IMR-90 (cell line): ENCODE data around the gene ATP6V1F. TPM values are rescaled to one million over a fixed set of nuclear protein-coding genes. Genes with fewer than 3 reads are reported as not detected.

Source experiments
- ATAC-seq: fragments of 200-7000 bp; cut with Tn5 transposase; 2 replicates; pipeline ENCODE4 v1.9.1; 2020; ENCODE audit warnings: low read depth, mild to moderate bottlenecking, moderate library complexity
- BruUV-seq: library from RNA; stranded (reverse); fragments of 400-500 nt; replicated peaks from 2 replicates; lab custom pipeline; 2021; lab: Mats Ljungman, UMichigan
- CTCF ChIA-PET: fragments of 300-600 bp; formaldehyde crosslinking; extraction: SDS; loops from one replicate; lab custom pipeline; 2021; ENCODE audit warnings: antibody characterized with exemption; lab: Yijun Ruan, JAX
- POLR2A ChIA-PET: fragments of 300-600 bp; sonication (Branson Sonifier 250); formaldehyde crosslinking; loops from one replicate; lab custom pipeline; 2022; ENCODE audit warnings: antibody characterized with exemption; ENCODE audit not compliant: unreplicated experiment; lab: Charles Lee
- DNase-seq: peaks from one replicate; pipeline ENCODE4 v3.0.0; 2013
- H2AFZ ChIP-seq: replicated peaks from 2 replicates; pipeline ENCODE3; 2013; ENCODE audit warnings: low read length, mild to moderate bottlenecking; ENCODE audit not compliant: poor library complexity
- H2AK5ac ChIP-seq: 2 replicates; pipeline ENCODE4 v1.6.1; 2013; ENCODE audit warnings: low read depth, low read length, inconsistent platforms
- H2AK9ac ChIP-seq: replicated peaks from 2 replicates; pipeline ENCODE3; 2013; ENCODE audit warnings: mild to moderate bottlenecking, low read depth, low read length, moderate library complexity; ENCODE audit not compliant: poor library complexity
- H2BK120ac ChIP-seq: 2 replicates; pipeline ENCODE4 v1.6.1; 2013; ENCODE audit warnings: low read depth, low read length, inconsistent platforms
- H2BK15ac ChIP-seq: 3 replicates; pipeline ENCODE4 v1.6.1; 2013; ENCODE audit warnings: low read depth, low read length, inconsistent platforms
- H2BK20ac ChIP-seq: 2 replicates; pipeline ENCODE4 v1.6.1; 2013; ENCODE audit warnings: low read depth, mild to moderate bottlenecking, inconsistent platforms, low read length, moderate library complexity
- H2BK5ac ChIP-seq: 2 replicates; pipeline ENCODE4 v1.6.1; 2013; ENCODE audit warnings: mild to moderate bottlenecking, low read depth, low read length, inconsistent platforms; ENCODE audit not compliant: poor library complexity, severe bottlenecking
- H3K14ac ChIP-seq: replicated peaks from 2 replicates; pipeline ENCODE4 v1.6.1; 2013; ENCODE audit warnings: low read depth, low read length, inconsistent platforms
- H3K18ac ChIP-seq: 2 replicates; pipeline ENCODE4 v1.6.1; 2013; ENCODE audit warnings: low read depth, low read length, control low read depth
- H3K23ac ChIP-seq: 2 replicates; pipeline ENCODE4 v1.6.1; 2013; ENCODE audit warnings: low read depth, low read length, inconsistent platforms
- H3K27ac ChIP-seq: 2 replicates; pipeline ENCODE4 v1.5.1; 2013; ENCODE audit warnings: mild to moderate bottlenecking, control low read depth, low read length; ENCODE audit not compliant: insufficient read depth
- H3K27me3 ChIP-seq: 2 replicates; pipeline ENCODE4 v1.6.1; 2013; ENCODE audit warnings: low read length; ENCODE audit not compliant: control insufficient read depth, insufficient read depth
- H3K36me3 ChIP-seq: 2 replicates; pipeline ENCODE4 v1.6.1; 2013; ENCODE audit warnings: low read length, mixed read lengths; ENCODE audit not compliant: control insufficient read depth, insufficient read depth
- H3K4ac ChIP-seq: 2 replicates; pipeline ENCODE4 v1.6.1; 2013; ENCODE audit warnings: low read depth, low read length, inconsistent platforms
- H3K4me1 ChIP-seq: 2 replicates; pipeline ENCODE4 v1.6.1; 2013; ENCODE audit warnings: low read length, mixed read lengths; ENCODE audit not compliant: control insufficient read depth, insufficient read depth
- H3K4me2 ChIP-seq: 2 replicates; pipeline ENCODE4 v1.6.1; 2013; ENCODE audit warnings: low read depth, mild to moderate bottlenecking, control low read depth, low read length, moderate library complexity
- H3K4me3 ChIP-seq: 2 replicates; pipeline ENCODE4 v1.5.1; 2013; ENCODE audit warnings: low read depth, mild to moderate bottlenecking, control low read depth, low read length, moderate library complexity; ENCODE audit not compliant: insufficient read depth
- H3K56ac ChIP-seq: 2 replicates; pipeline ENCODE4 v1.6.1; 2013; ENCODE audit warnings: low read length, inconsistent platforms; ENCODE audit not compliant: insufficient read depth; ENCODE audit errors: extremely low read depth
- H3K79me1 ChIP-seq, 2 experiments: 2 replicates each; pipeline ENCODE4 v1.6.1; 2013; ENCODE audit warnings: low read length in 2 of 2, inconsistent platforms in 1 of 2, low read depth in 1 of 2
- H3K9ac ChIP-seq: 2 replicates; pipeline ENCODE4 v1.6.1; 2013; ENCODE audit warnings: low read depth, low read length, control low read depth
- H3K9me1 ChIP-seq: 2 replicates; pipeline ENCODE4 v1.6.1; 2013; ENCODE audit warnings: low read length, inconsistent platforms; ENCODE audit not compliant: insufficient read depth
- H3K9me3 ChIP-seq: 2 replicates; pipeline ENCODE4 v1.6.1; 2013; ENCODE audit warnings: low read length; ENCODE audit not compliant: control insufficient read depth, insufficient read depth
- H4K20me1 ChIP-seq: 2 replicates; pipeline ENCODE4 v1.6.1; 2013; ENCODE audit warnings: low read length, inconsistent platforms; ENCODE audit not compliant: insufficient read depth
- H4K5ac ChIP-seq: 2 replicates; pipeline ENCODE4 v1.6.1; 2013; ENCODE audit warnings: mild to moderate bottlenecking, low read depth, low read length, control low read depth
- H4K8ac ChIP-seq, 2 experiments: 2 replicates each; pipeline ENCODE4 v1.6.1; 2013; ENCODE audit warnings: low read depth in 2 of 2, low read length in 2 of 2, control low read depth in 1 of 2, inconsistent platforms in 1 of 2
- H4K91ac ChIP-seq: 2 replicates; pipeline ENCODE4 v1.6.1; 2013; ENCODE audit warnings: low read depth, low read length, inconsistent platforms; ENCODE audit not compliant: insufficient read depth
- CEBPB ChIP-seq: IDR thresholded peaks from 2 replicates; pipeline ENCODE4 v1.6.1; 2012; ENCODE audit warnings: low read depth, low read length, improper control_type of control experiment
- CHD1 ChIP-seq: IDR thresholded peaks from 2 replicates; pipeline ENCODE4 v1.6.1; 2012; ENCODE audit warnings: low read depth, low read length, improper control_type of control experiment
- ELK1 ChIP-seq: fragments of 150-350 bp; IDR thresholded peaks from 2 replicates; pipeline ENCODE4 v1.6.1; 2016; ENCODE audit warnings: low read depth, mild to moderate bottlenecking, low read length, moderate library complexity, borderline replicate concordance
- MAFK ChIP-seq: IDR thresholded peaks from 2 replicates; pipeline ENCODE4 v1.6.1; 2012; ENCODE audit warnings: low read depth, low read length, improper control_type of control experiment
- MAZ ChIP-seq: IDR thresholded peaks from 2 replicates; pipeline ENCODE4 v1.6.1; 2012; ENCODE audit warnings: low read depth, mild to moderate bottlenecking, low read length, improper control_type of control experiment, moderate library complexity, borderline replicate concordance
- MXI1 ChIP-seq: IDR thresholded peaks from 2 replicates; pipeline ENCODE4 v1.6.1; 2012; ENCODE audit warnings: low read depth, mild to moderate bottlenecking, low read length, moderate library complexity, borderline replicate concordance
- POLR2A ChIP-seq: IDR thresholded peaks from 2 replicates; pipeline ENCODE4 v1.6.1; 2012; ENCODE audit warnings: mild to moderate bottlenecking, low read depth, low read length
- RAD21 ChIP-seq: IDR thresholded peaks from 2 replicates; pipeline ENCODE4 v1.6.1; 2012; ENCODE audit warnings: low read length, improper control_type of control experiment
- RCOR1 ChIP-seq: IDR thresholded peaks from 2 replicates; pipeline ENCODE4 v1.6.1; 2012; ENCODE audit warnings: mild to moderate bottlenecking, low read length, improper control_type of control experiment; ENCODE audit not compliant: insufficient replicate concordance
- SMC3 ChIP-seq: fragments of 150-350 bp; IDR thresholded peaks from 2 replicates; pipeline ENCODE4 v1.6.1; 2016; ENCODE audit warnings: low read depth, mild to moderate bottlenecking, antibody characterized with exemption, low read length, moderate library complexity
- whole genome bisulfite sequencing, 2 experiments: methylation state at CpG; one replicate each; pipeline versions ENCODE4 v1.1.5 to v1.1.7; 2013; ENCODE audit warnings: missing lambda C conversion rate in 2 of 2; ENCODE audit not compliant: insufficient read length in 1 of 2; ENCODE audit errors: extremely low coverage in 2 of 2; 5-methylcytosine and 5-hydroxymethylcytosine counted together
- dilution Hi-C: fragments of 300-500 bp; cut with HindIII; formaldehyde crosslinking; loops from one replicate; pipeline ENCODE4 v1.14.3; 2018; ENCODE audit warnings: low sequenced_read_pairs; ENCODE audit not compliant: unreplicated experiment
- in situ Hi-C: fragments of 300-500 bp; cut with MboI; formaldehyde crosslinking; loops from 3 replicates; pipeline ENCODE4 v1.14.3; 2019; ENCODE audit warnings: low sequenced_read_pairs, inconsistent platforms, mixed read lengths
- intact Hi-C: fragments of 100-400 bp; cut with micrococcal nuclease; formaldehyde crosslinking; loops from 2 replicates; pipeline ENCODE4 v1.10.0; 2022
- polyA plus RNA-seq, 3 experiments: library from polyadenylated mRNA; depleted of rRNA; stranded (reverse); fragments of >200 nt; gene quantifications; 2 replicates each; pipeline ENCODE4 v1.2.3, GENCODE V29; 2012; ENCODE audit warnings: low replicate concordance in 1 of 3
- total RNA-seq: library from RNA; depleted of rRNA; stranded (reverse); fragments of >200 nt; gene quantifications from 2 replicates; pipeline ENCODE4 v1.2.3, GENCODE V29; 2012
- TF ChIP-seq, protein P1 (sequence below): conservative IDR thresholded peaks from 2 replicates; pipeline ENCODE4 v1.5.1; 2012; ENCODE audit warnings: mild to moderate bottlenecking, low read depth, low read length, improper control_type of control experiment

Gene ATP6V1F
- total and polyA plus RNA-seq, 2 of the 4 experiments (the other 2 are of a cell fraction): 104 to 321 TPM

DNA sequence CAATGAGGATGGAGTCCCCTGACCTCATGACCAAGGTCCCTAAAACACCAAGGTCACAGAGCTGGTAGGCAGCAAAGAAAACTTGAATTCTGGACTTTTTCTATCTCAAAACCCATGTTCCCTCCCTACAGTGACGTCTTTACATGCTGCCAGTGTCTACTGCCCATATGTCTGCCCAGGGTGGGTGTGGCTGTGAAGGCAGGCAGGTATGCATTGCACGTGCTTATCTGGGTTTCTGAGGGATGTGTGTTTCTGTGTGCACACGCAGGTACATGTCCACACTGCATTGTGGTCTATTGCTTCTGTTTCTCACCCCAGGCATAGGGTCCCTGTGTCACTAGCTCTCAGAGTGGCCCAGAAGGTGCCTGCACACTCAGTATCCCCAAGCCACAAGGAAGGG lies 13.5 kb downstream of the ATP6V1F start:
- H4K91ac ChIP-seq: no peak overlapping the region
- TF ChIP-seq RCOR1 (no peak), MAZ (no peak), MAFK (no peak), CEBPB (no peak), MXI1 (no peak), SMC3 (no peak), RAD21 (no peak), CHD1 (no peak), POLR2A (no peak), ELK1 (no peak)
- TF ChIP-seq, protein P1, sequence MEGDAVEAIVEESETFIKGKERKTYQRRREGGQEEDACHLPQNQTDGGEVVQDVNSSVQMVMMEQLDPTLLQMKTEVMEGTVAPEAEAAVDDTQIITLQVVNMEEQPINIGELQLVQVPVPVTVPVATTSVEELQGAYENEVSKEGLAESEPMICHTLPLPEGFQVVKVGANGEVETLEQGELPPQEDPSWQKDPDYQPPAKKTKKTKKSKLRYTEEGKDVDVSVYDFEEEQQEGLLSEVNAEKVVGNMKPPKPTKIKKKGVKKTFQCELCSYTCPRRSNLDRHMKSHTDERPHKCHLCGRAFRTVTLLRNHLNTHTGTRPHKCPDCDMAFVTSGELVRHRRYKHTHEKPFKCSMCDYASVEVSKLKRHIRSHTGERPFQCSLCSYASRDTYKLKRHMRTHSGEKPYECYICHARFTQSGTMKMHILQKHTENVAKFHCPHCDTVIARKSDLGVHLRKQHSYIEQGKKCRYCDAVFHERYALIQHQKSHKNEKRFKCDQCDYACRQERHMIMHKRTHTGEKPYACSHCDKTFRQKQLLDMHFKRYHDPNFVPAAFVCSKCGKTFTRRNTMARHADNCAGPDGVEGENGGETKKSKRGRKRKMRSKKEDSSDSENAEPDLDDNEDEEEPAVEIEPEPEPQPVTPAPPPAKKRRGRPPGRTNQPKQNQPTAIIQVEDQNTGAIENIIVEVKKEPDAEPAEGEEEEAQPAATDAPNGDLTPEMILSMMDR: no peak
- H2BK120ac ChIP-seq: no peak overlapping the region
- no peaks in the 10 kb centered on the region for H3K79me1 ChIP-seq
- H2BK15ac ChIP-seq: no peak overlapping the region
- H3K27ac ChIP-seq: no peak overlapping the region
- H4K5ac ChIP-seq: no peak overlapping the region
- no peaks in the 10 kb centered on the region for H3K9me1 ChIP-seq
- DNase-seq (no peak), ATAC-seq (no peak)
- dilution Hi-C loops (no loop called here), in situ Hi-C loops (loop anchor here (25.0 kb wide), 1 partner anchor 414 kb away; the partner anchor contains the start of gene HILPDA), intact Hi-C loops (no loop called here)
- no peaks in the 10 kb centered on the region for H4K20me1 ChIP-seq
- no peak overlapping the region for H2AK9ac ChIP-seq
- POLR2A ChIA-PET: no interaction called here
- H2AFZ ChIP-seq: no peak overlapping the region
- H3K4me3 ChIP-seq: no peak overlapping the region
- H3K4me2 ChIP-seq: no peak overlapping the region
- H3K4ac ChIP-seq: no peak overlapping the region
- H3K9ac ChIP-seq: no peak overlapping the region
- H3K56ac ChIP-seq: no peak overlapping the region
- no peak overlapping the region for H3K14ac ChIP-seq
- H3K36me3 ChIP-seq: no peaks in the 10 kb centered on the region
- no peaks in the 10 kb centered on the region for H3K4me1 ChIP-seq
- H2AK5ac ChIP-seq: no peak overlapping the region
- CTCF ChIA-PET: no interaction called here
- no peak overlapping the region for H2BK5ac ChIP-seq
- H2BK20ac ChIP-seq: no peak overlapping the region
- H3K27me3 ChIP-seq: peaks cover 18% of the 10 kb centered on the region
- no peak overlapping the region for H3K18ac ChIP-seq
- H3K9me3 ChIP-seq: no peaks in the 10 kb centered on the region
- BruUV-seq: no TSS peak
- H4K8ac ChIP-seq: no peak overlapping the region
- no CpG with 5 or more reads among the region's 3 CpGs for WGBS, 2 experiments
- H3K23ac ChIP-seq: no peak overlapping the region
